Measurements from ENCODE around the gene MAZ. TPM values are rescaled to one million over a fixed set of nuclear protein-coding genes. Genes with fewer than 3 reads are reported as not detected.
A peak's percentile ranks its signal among the peaks of the same experiment; 100 is the strongest.
"Not testable (repeated sequence)": the region's sequence is repeated elsewhere in the genome, so short reads cannot be mapped to it uniquely, and the experiment has no call there.

MAZ gene
- total RNA-seq, 1 donor from 2014 or later, result 146 TPM

DNA sequence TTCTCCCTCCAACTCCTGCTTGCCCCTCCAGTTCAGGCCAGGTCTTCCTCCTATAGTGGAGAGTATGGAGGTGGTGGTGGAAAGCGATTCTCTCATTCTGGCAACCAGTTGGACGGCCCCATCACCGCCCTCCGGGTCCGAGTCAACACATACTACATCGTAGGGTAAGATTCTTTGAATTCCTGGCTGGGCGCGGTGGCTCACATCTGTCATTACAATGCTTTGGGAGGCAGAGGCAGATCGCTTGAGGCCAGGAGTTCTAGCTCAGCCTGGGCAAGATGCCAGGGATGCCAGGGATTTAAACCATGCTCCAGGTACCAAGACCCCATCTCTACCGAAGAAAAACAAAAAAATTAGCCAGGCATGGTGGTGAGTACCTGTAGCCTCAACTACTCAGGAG is 26.9 kb upstream of the MAZ start:
- no peaks in the 10 kb centered on the region for H3K9me3 ChIP-seq
- no peak overlapping the region for H3K4me3 ChIP-seq
- H3K27me3 ChIP-seq, result no peaks in the 10 kb centered on the region
- H3K36me3 ChIP-seq, result no peaks in the 10 kb centered on the region
- DNase-seq (ENCODE audit: low spot score in 2 of 2), result no peak
- intact Hi-C loops (cut with DNase I), result no loop called here
- H3K4me1 ChIP-seq, result no peaks in the 10 kb centered on the region
- H3K27ac ChIP-seq, result no peak overlapping the region
- TF ChIP-seq CTCF (IDR thresholded peaks at IDR 0.05), result no peak

GRCh38 chr16:29783094-29783953 is 23.0 kb upstream of the MAZ start:
- H3K36me3 ChIP-seq; H3K4me3 ChIP-seq; intact Hi-C loops (cut with DNase I); H3K4me1 ChIP-seq; H3K27ac ChIP-seq; H3K27me3 ChIP-seq; DNase-seq (ENCODE audit: low spot score in 2 of 2); H3K9me3 ChIP-seq: not testable (repeated sequence)

GRCh38 chr16:29784157-29784556 is 22.2 kb upstream of the MAZ start:
- Histone ChIP-seq H3K36me3 (no peaks in the 10 kb centered on the region), H3K27me3 (no peaks in the 10 kb centered on the region), H3K4me3 (no peak overlapping the region), H3K9me3 (no peaks in the 10 kb centered on the region), H3K4me1 (peaks cover 0 to 8% of the 10 kb centered on the region in 2 donors), H3K27ac (no peak overlapping the region)
- intact Hi-C loops (cut with DNase I), result no loop called here
- TF ChIP-seq CTCF (IDR thresholded peaks at IDR 0.05), result no peak
- DNase-seq (ENCODE audit: low spot score in 2 of 2), result no peak

GRCh38 chr16:29784901-29785500 is 21.3 kb upstream of the MAZ start:
- Histone ChIP-seq H3K27me3 (no peaks in the 10 kb centered on the region), H3K4me3 (peak overlapping the region; percentile 33 to 47), H3K9me3 (no peaks in the 10 kb centered on the region), H3K27ac (no peak overlapping the region), H3K4me1 (peaks cover 0 to 12% of the 10 kb centered on the region in 2 donors), H3K36me3 (no peaks in the 10 kb centered on the region)
- DNase-seq (ENCODE audit: low spot score in 2 of 2), result peak in 1 of 2 donors; percentile 77
- intact Hi-C loops (cut with DNase I), result no loop called here
- peak; percentile 65 to 93 (median 91) for TF ChIP-seq CTCF (IDR thresholded peaks at IDR 0.05)

GRCh38 chr16:29787155-29787554 is 19.2 kb upstream of the MAZ start:
- H3K4me3 ChIP-seq; H3K36me3 ChIP-seq; intact Hi-C loops (cut with DNase I); DNase-seq (ENCODE audit: low spot score in 2 of 2); H3K9me3 ChIP-seq; H3K27ac ChIP-seq; H3K27me3 ChIP-seq: not testable (repeated sequence)
- peaks cover 0 to 21% of the 10 kb centered on the region in 2 donors for H3K4me1 ChIP-seq

DNA sequence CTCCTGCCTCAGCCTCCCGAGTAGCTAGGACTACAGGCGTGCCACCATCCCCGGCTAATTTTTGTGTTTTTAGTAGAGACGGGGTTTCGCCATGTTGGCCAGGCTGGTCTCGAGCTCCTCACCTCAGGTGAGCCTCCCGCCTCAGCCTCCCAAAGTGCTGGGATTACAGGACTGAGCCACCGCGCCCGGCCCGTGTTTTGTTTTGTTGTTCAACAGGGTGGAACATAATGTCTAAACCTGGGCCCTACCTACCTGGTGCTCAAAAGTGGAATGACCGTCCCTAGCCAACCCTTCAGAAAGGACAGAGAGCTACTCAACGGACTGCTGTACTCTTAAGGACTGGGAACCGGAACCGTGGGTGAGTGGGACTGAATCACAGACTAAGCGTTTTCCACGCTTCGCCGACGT is 16.6 kb upstream of the MAZ start:
- DNase-seq (ENCODE audit: low spot score in 2 of 2), result no peak
- intact Hi-C loops (cut with DNase I), result loop anchor here (1.0 to 5.0 kb wide), 4 partner anchors 16 to 817 kb away; partner anchors contain the start of genes CDIPT, PAGR1 and SPNS1
- H3K27me3 ChIP-seq, result no peaks in the 10 kb centered on the region
- peak overlapping the region; percentile 58 to 89 for H3K4me3 ChIP-seq
- peak overlapping the region; percentile 76 to 87 for H3K27ac ChIP-seq
- H3K9me3 ChIP-seq, result no peaks in the 10 kb centered on the region
- no peaks in the 10 kb centered on the region for H3K36me3 ChIP-seq
- H3K4me1 ChIP-seq, result peaks cover 0 to 21% of the 10 kb centered on the region in 2 donors
- no peak for TF ChIP-seq CTCF (IDR thresholded peaks at IDR 0.05)

Measured in ascending aorta (tissue), 2 donors.